HTERT RPE-1 (cell line): ENCODE measurements around the gene DCDC2.
"Not testable (repeated sequence)": the region's sequence is repeated elsewhere in the genome, so short reads cannot be mapped to it uniquely, and the experiment has no call there.

Source experiments
- in situ Hi-C: fragments of 300-500 bp; cut with MboI; formaldehyde crosslinking; loops from 4 replicates; pipeline ENCODE4 v1.14.3; 2020; ENCODE audit warnings: low sequenced_read_pairs

DCDC2 gene

GRCh38 chr6:24273096-24273870 lies 84.6 kb downstream of the DCDC2 start:
- in situ Hi-C loops, result no loop called here

GRCh38 chr6:24272553-24272952 lies 85.3 kb downstream of the DCDC2 start:
- in situ Hi-C loops, result no loop called here

- in situ Hi-C loops, result no loop called here
Observed at GRCh38 chr6:24272148-24272547, 85.7 kb downstream of the DCDC2 start.

GRCh38 chr6:24270011-24270410 lies 87.8 kb downstream of the DCDC2 start:
- in situ Hi-C loops, result no loop called here

- in situ Hi-C loops, result not testable (repeated sequence)
Observed at GRCh38 chr6:24258214-24258613, 99.6 kb downstream of the DCDC2 start.

GRCh38 chr6:24257282-24257681 lies 100.6 kb downstream of the DCDC2 start:
- in situ Hi-C loops, result no loop called here

GRCh38 chr6:24255676-24256075 lies 102.2 kb downstream of the DCDC2 start:
- in situ Hi-C loops, result no loop called here

GRCh38 chr6:24253360-24253759 lies 104.5 kb downstream of the DCDC2 start:
- in situ Hi-C loops, result no loop called here

GRCh38 chr6:24252280-24252679 lies 105.6 kb downstream of the DCDC2 start:
- in situ Hi-C loops, result no loop called here

GRCh38 chr6:24251339-24251738 lies 106.5 kb downstream of the DCDC2 start:
- in situ Hi-C loops, result no loop called here

GRCh38 chr6:24249926-24250325 lies 107.9 kb downstream of the DCDC2 start:
- in situ Hi-C loops, result no loop called here

GRCh38 chr6:24245275-24245674 lies 112.6 kb downstream of the DCDC2 start:
- in situ Hi-C loops, result no loop called here

GRCh38 chr6:24242924-24243323 lies 114.9 kb downstream of the DCDC2 start:
- in situ Hi-C loops, result no loop called here

GRCh38 chr6:24241779-24242178 lies 116.1 kb downstream of the DCDC2 start:
- in situ Hi-C loops, result not testable (repeated sequence)

GRCh38 chr6:24240943-24241342 lies 116.9 kb downstream of the DCDC2 start:
- in situ Hi-C loops, result no loop called here

GRCh38 chr6:24240380-24240928 lies 117.4 kb downstream of the DCDC2 start:
- in situ Hi-C loops, result no loop called here

GRCh38 chr6:24238700-24239099 lies 119.2 kb downstream of the DCDC2 start:
- in situ Hi-C loops, result no loop called here

GRCh38 chr6:24236779-24237178 lies 121.1 kb downstream of the DCDC2 start:
- in situ Hi-C loops, result not testable (repeated sequence)

GRCh38 chr6:24233813-24234442 lies 123.9 kb downstream of the DCDC2 start:
- in situ Hi-C loops, result no loop called here

GRCh38 chr6:24231438-24231977 lies 126.4 kb downstream of the DCDC2 start:
- in situ Hi-C loops, result no loop called here

GRCh38 chr6:24229696-24230405 lies 128.0 kb downstream of the DCDC2 start:
- in situ Hi-C loops, result no loop called here
